Uterus (tissue), 4 donors: ENCODE measurements around the gene FOLR3. TPM values are rescaled to one million over a fixed set of nuclear protein-coding genes. Genes with fewer than 3 reads are reported as not detected.
"Not testable (repeated sequence)": the region's sequence is repeated elsewhere in the genome, so short reads cannot be mapped to it uniquely, and the experiment has no call there.

Source experiments
- DNase-seq, 2 donors: peaks; one replicate each; pipeline ENCODE4 v3.0.0-alpha.2; 2019 to 2020
- H3K27ac ChIP-seq, 2 donors: fragments of 200-600 bp; sonication (generic); 1 replicate in 1 of 2; 2 replicates in 1 of 2; pipeline ENCODE4 v1.5.1; 2016 to 2018
- H3K27me3 ChIP-seq, 2 donors: fragments of 200-600 bp; sonication (generic); one replicate each; pipeline ENCODE4 v1.5.1; 2018 to 2019; ENCODE audit warnings: control low read depth in 1 of 2
- H3K36me3 ChIP-seq, 2 donors: fragments of 200-600 bp; sonication (generic); one replicate each; pipeline ENCODE4 v1.5.1; 2019; ENCODE audit warnings: control low read depth in 1 of 2
- H3K4me1 ChIP-seq, 2 donors: fragments of 200-600 bp; sonication (generic); one replicate each; pipeline ENCODE4 v1.5.1; 2018 to 2019; ENCODE audit warnings: control low read depth in 1 of 2
- H3K4me3 ChIP-seq, 2 donors: fragments of 200-600 bp; sonication (generic); 1 replicate in 1 of 2; 2 replicates in 1 of 2; pipeline ENCODE4 v1.5.1; 2018 to 2019; ENCODE audit warnings: mild to moderate bottlenecking in 1 of 2
- H3K9me3 ChIP-seq, 2 donors: fragments of 200-600 bp; sonication (generic); one replicate each; pipeline ENCODE4 v1.5.1; 2019; ENCODE audit warnings: control low read depth in 1 of 2
- POLR2A ChIP-seq, 2 donors: fragments of 450-650 bp; IDR thresholded peaks; one replicate each; pipeline ENCODE4 v1.6.1; 2016; ENCODE audit warnings: antibody characterized with exemption in 2 of 2, mild to moderate bottlenecking in 1 of 2, moderate library complexity in 1 of 2
- intact Hi-C: fragments of 100-400 bp; cut with DNase I; formaldehyde crosslinking; loops from one replicate; pipeline ENCODE4 v1.15.1; 2023; ENCODE audit warnings: low total_unique reads
- total RNA-seq, 4 donors: library from RNA; depleted of rRNA in 3 of 4; stranded (reverse); fragments of >200 nt in 3 of 4; gene quantifications; one replicate each; pipeline versions ENCODE4 v1.1.0 to v1.2.4, GENCODE V29; 2014 to 2023
- TF ChIP-seq, protein P1 (sequence below), 4 experiments: fragments of 200-600 bp in 2 of 4; fragments of 450-650 bp in 2 of 4; sonication (generic) in 2 of 4; IDR thresholded peaks; one replicate each; pipeline ENCODE4 v1.5.1; 2016 to 2019; ENCODE audit warnings: antibody characterized with exemption in 4 of 4, mild to moderate bottlenecking in 2 of 4, moderate library complexity in 1 of 4
- donor health status: DM: yes; HTN: yes; CAD: no.

Gene FOLR3
- total RNA-seq, 4 donors from 2014 or later: not detected

- Histone ChIP-seq H3K27me3 (no peaks in the 10 kb centered on the region), H3K9me3 (no peaks in the 10 kb centered on the region), H3K36me3 (no peaks in the 10 kb centered on the region), H3K4me3 (no peak overlapping the region), H3K4me1 (no peaks in the 10 kb centered on the region), H3K27ac (no peak overlapping the region)
- DNase-seq: no peak
- no peak for TF ChIP-seq POLR2A (IDR thresholded peaks at IDR 0.05)
- TF ChIP-seq, protein P1, sequence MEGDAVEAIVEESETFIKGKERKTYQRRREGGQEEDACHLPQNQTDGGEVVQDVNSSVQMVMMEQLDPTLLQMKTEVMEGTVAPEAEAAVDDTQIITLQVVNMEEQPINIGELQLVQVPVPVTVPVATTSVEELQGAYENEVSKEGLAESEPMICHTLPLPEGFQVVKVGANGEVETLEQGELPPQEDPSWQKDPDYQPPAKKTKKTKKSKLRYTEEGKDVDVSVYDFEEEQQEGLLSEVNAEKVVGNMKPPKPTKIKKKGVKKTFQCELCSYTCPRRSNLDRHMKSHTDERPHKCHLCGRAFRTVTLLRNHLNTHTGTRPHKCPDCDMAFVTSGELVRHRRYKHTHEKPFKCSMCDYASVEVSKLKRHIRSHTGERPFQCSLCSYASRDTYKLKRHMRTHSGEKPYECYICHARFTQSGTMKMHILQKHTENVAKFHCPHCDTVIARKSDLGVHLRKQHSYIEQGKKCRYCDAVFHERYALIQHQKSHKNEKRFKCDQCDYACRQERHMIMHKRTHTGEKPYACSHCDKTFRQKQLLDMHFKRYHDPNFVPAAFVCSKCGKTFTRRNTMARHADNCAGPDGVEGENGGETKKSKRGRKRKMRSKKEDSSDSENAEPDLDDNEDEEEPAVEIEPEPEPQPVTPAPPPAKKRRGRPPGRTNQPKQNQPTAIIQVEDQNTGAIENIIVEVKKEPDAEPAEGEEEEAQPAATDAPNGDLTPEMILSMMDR (IDR thresholded peaks at IDR 0.05): no peak
- intact Hi-C loops: no loop called here
Observed at GRCh38 chr11:72146625-72147024, 11.1 kb downstream of the FOLR3 start.

DNA sequence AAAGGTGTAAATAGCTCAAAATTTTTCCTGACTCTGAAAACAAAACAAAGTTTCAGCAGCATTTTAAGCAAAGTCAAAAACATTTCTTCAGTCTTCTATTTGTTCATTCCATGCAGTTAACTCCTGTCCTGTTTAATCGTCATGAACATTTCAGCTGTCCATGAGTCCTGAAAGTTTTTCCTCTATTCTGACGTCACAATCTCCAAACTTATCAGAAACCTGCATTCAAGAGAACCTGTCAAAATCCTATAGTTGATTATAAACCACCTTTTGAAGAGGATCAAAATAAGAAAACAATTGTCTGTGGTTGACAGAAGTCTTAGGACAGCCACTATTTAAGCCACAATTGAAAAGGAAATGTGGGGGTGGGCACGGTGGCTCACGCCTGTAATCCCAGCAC, 15.4 kb downstream of the FOLR3 start:
- H3K4me3 ChIP-seq: no peak overlapping the region
- intact Hi-C loops: no loop called here
- no peaks in the 10 kb centered on the region for H3K36me3 ChIP-seq
- H3K4me1 ChIP-seq: no peaks in the 10 kb centered on the region
- no peak for DNase-seq
- H3K27ac ChIP-seq: no peak overlapping the region
- no peaks in the 10 kb centered on the region for H3K9me3 ChIP-seq
- TF ChIP-seq, protein P1 (IDR thresholded peaks at IDR 0.05): no peak
- no peak for TF ChIP-seq POLR2A (IDR thresholded peaks at IDR 0.05)
- H3K27me3 ChIP-seq: no peaks in the 10 kb centered on the region

DNA sequence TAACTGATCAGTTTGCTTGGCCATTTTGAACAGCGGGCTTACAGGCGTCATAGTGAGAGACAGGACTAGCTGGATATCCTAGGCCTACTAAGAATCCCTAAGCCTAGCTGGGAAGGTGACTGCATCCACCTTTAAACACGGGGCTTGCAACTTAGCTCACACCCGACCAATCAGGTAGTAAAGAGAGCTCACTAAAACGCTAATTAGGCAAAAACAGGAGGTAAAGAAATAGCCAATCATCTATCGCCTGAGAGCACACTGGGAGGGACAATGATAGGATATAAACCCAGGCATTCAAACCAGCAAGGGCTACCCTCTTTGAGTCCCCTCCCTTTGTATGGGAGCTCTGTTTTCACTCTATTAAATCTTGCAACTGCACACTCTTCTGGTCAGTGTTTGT, 18.3 kb downstream of the FOLR3 start:
- intact Hi-C loops, DNase-seq: not testable (repeated sequence)

DNA sequence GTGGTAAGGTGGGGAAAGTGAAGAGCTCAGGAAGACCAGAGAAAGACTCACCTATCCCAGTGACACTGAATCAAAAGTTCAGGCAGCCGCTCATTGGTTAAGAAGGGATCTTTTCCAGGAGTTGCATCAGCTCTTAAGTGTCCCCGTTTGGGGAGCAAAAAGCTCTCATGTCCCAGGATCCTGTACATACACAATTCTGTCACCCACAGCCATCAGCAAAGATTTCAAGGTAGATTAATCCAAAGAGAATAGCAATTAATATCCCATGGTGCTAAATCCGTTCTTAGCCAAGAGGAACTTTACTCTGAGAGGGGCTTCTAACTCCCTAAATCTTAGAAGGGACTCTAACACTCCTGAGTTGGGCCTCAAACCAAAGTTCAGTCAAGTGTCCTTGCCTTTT, 19.3 kb downstream of the FOLR3 start:
- no peak for DNase-seq
- no peaks in the 10 kb centered on the region for H3K27me3 ChIP-seq
- intact Hi-C loops: no loop called here
- H3K27ac ChIP-seq: no peak overlapping the region
- no peak overlapping the region for H3K4me3 ChIP-seq
- H3K36me3 ChIP-seq: no peaks in the 10 kb centered on the region
- TF ChIP-seq, protein P1 (IDR thresholded peaks at IDR 0.05): no peak
- TF ChIP-seq POLR2A (IDR thresholded peaks at IDR 0.05): no peak
- no peaks in the 10 kb centered on the region for H3K4me1 ChIP-seq
- H3K9me3 ChIP-seq: no peaks in the 10 kb centered on the region

More for the DNA sequence above, 18.3 kb downstream of the FOLR3 start:
- not testable (repeated sequence) for H3K36me3 ChIP-seq, H3K27me3 ChIP-seq, H3K27ac ChIP-seq, H3K9me3 ChIP-seq, H3K4me1 ChIP-seq, H3K4me3 ChIP-seq

- intact Hi-C loops: no loop called here
- Histone ChIP-seq H3K4me1 (no peaks in the 10 kb centered on the region), H3K27ac (no peak overlapping the region), H3K36me3 (no peaks in the 10 kb centered on the region), H3K27me3 (no peaks in the 10 kb centered on the region), H3K9me3 (no peaks in the 10 kb centered on the region), H3K4me3 (no peak overlapping the region)
- no peak for DNase-seq
- no peak for TF ChIP-seq POLR2A (IDR thresholded peaks at IDR 0.05)
- TF ChIP-seq, protein P1 (IDR thresholded peaks at IDR 0.05): no peak
Observed at GRCh38 chr11:72155751-72156150, 20.2 kb downstream of the FOLR3 start.

- intact Hi-C loops: no loop called here
Observed at GRCh38 chr11:72157131-72157530, 21.6 kb downstream of the FOLR3 start.

More at GRCh38 chr11:72157131-72157530, 21.6 kb downstream of the FOLR3 start:
- H3K9me3 ChIP-seq: no peaks in the 10 kb centered on the region
- no peak for TF ChIP-seq POLR2A (IDR thresholded peaks at IDR 0.05)
- TF ChIP-seq, protein P1 (IDR thresholded peaks at IDR 0.05): no peak
- no peaks in the 10 kb centered on the region for H3K4me1 ChIP-seq
- H3K27me3 ChIP-seq: peaks cover 0 to 3% of the 10 kb centered on the region in 2 donors
- no peak overlapping the region for H3K27ac ChIP-seq
- H3K36me3 ChIP-seq: no peaks in the 10 kb centered on the region
- DNase-seq: no peak
- H3K4me3 ChIP-seq: no peak overlapping the region
